ENCODE data around the gene SAP130. TPM values are rescaled to one million over a fixed set of nuclear protein-coding genes. Genes with fewer than 3 reads are reported as not detected.

The SAP130 gene
- total RNA-seq, 3 donors from 2014 or later (not counting 1 experiment from before 2014, with no cell fraction given) = 33.6 to 43.7 (median 36.2) TPM

GRCh38 chr2:128069769-128070168 is 41.9 kb upstream of the SAP130 start:
- no peaks in the 10 kb centered on the region for H3K4me1 Mint-ChIP-seq
- H3K27me3 Mint-ChIP-seq (ENCODE audit: low read depth in 2 of 2) = no peaks in the 10 kb centered on the region
- Histone ChIP-seq H3K27me3 (ENCODE audit: control insufficient read depth, insufficient read depth, low read length) (no peaks in the 10 kb centered on the region), H3K4me3 (ENCODE audit: low read length) (no peak overlapping the region), H3K36me3 (ENCODE audit: control insufficient read depth, insufficient read depth, low read length) (no peaks in the 10 kb centered on the region), H3K4me1 (ENCODE audit: control insufficient read depth, insufficient read depth, low read length) (no peaks in the 10 kb centered on the region), H3K27ac (ENCODE audit: low read length) (no peak overlapping the region), H3K9me3 (ENCODE audit: control insufficient read depth, insufficient read depth, low read length) (no peaks in the 10 kb centered on the region)
- 95% methylated on average over 3 of the region's 5 CpGs for WGBS (ENCODE audit: insufficient coverage)
- no peak overlapping the region for H3K27ac Mint-ChIP-seq
- DNase-seq (no peak), ATAC-seq (no peak)
- TF ChIP-seq CTCF (IDR thresholded peaks at IDR 0.05) = no peak
- no peaks in the 10 kb centered on the region for H3K36me3 Mint-ChIP-seq
- no peak overlapping the region for H3K4me3 Mint-ChIP-seq
- no peaks in the 10 kb centered on the region for H3K9me3 Mint-ChIP-seq
- intact Hi-C loops (cut with micrococcal nuclease) = no loop called here

GRCh38 chr2:128064353-128064752 is 36.5 kb upstream of the SAP130 start:
- no peak overlapping the region for H3K4me3 ChIP-seq (ENCODE audit: low read length)
- H3K36me3 ChIP-seq (ENCODE audit: control insufficient read depth, insufficient read depth, low read length) = no peaks in the 10 kb centered on the region
- no peaks in the 10 kb centered on the region for H3K27me3 ChIP-seq (ENCODE audit: control insufficient read depth, insufficient read depth, low read length)
- DNase-seq (no peak), ATAC-seq (no peak)
- intact Hi-C loops (cut with micrococcal nuclease) = no loop called here
- H3K27me3 Mint-ChIP-seq (ENCODE audit: low read depth in 2 of 2) = no peaks in the 10 kb centered on the region
- no peaks in the 10 kb centered on the region for H3K9me3 ChIP-seq (ENCODE audit: control insufficient read depth, insufficient read depth, low read length)
- WGBS (ENCODE audit: insufficient coverage) = 100% methylated on average over 1 of the region's 1 CpG
- H3K4me3 Mint-ChIP-seq = no peak overlapping the region
- no peak overlapping the region for H3K27ac ChIP-seq (ENCODE audit: low read length)
- H3K4me1 ChIP-seq (ENCODE audit: control insufficient read depth, insufficient read depth, low read length) = no peaks in the 10 kb centered on the region
- H3K36me3 Mint-ChIP-seq = no peaks in the 10 kb centered on the region
- peaks cover 0 to 4% of the 10 kb centered on the region in 2 donors for H3K4me1 Mint-ChIP-seq
- no peaks in the 10 kb centered on the region for H3K9me3 Mint-ChIP-seq
- no peak overlapping the region for H3K27ac Mint-ChIP-seq
- TF ChIP-seq CTCF (IDR thresholded peaks at IDR 0.05) = no peak

GRCh38 chr2:128062571-128062970 is 34.7 kb upstream of the SAP130 start:
- ATAC-seq (no peak), DNase-seq (no peak)
- peaks cover 0 to 4% of the 10 kb centered on the region in 2 donors for H3K4me1 Mint-ChIP-seq
- no peak overlapping the region for H3K27ac Mint-ChIP-seq
- H3K27me3 ChIP-seq (ENCODE audit: control insufficient read depth, insufficient read depth, low read length) = no peaks in the 10 kb centered on the region
- 95% methylated on average over 8 of the region's 8 CpGs for WGBS (ENCODE audit: insufficient coverage)
- no peaks in the 10 kb centered on the region for H3K27me3 Mint-ChIP-seq (ENCODE audit: low read depth in 2 of 2)
- H3K9me3 Mint-ChIP-seq = no peaks in the 10 kb centered on the region
- TF ChIP-seq CTCF (IDR thresholded peaks at IDR 0.05) = no peak
- H3K27ac ChIP-seq (ENCODE audit: low read length) = no peak overlapping the region
- H3K36me3 Mint-ChIP-seq = no peaks in the 10 kb centered on the region
- H3K4me1 ChIP-seq (ENCODE audit: control insufficient read depth, insufficient read depth, low read length) = no peaks in the 10 kb centered on the region
- intact Hi-C loops (cut with micrococcal nuclease) = no loop called here
- H3K36me3 ChIP-seq (ENCODE audit: control insufficient read depth, insufficient read depth, low read length) = no peaks in the 10 kb centered on the region
- H3K4me3 Mint-ChIP-seq = no peak overlapping the region
- H3K9me3 ChIP-seq (ENCODE audit: control insufficient read depth, insufficient read depth, low read length) = no peaks in the 10 kb centered on the region
- H3K4me3 ChIP-seq (ENCODE audit: low read length) = no peak overlapping the region

GRCh38 chr2:128058114-128058513 is 30.3 kb upstream of the SAP130 start:
- ATAC-seq (no peak), DNase-seq (no peak)
- Histone ChIP-seq H3K4me1 (ENCODE audit: control insufficient read depth, insufficient read depth, low read length) (no peaks in the 10 kb centered on the region), H3K9me3 (ENCODE audit: control insufficient read depth, insufficient read depth, low read length) (no peaks in the 10 kb centered on the region), H3K4me3 (ENCODE audit: low read length) (no peak overlapping the region), H3K36me3 (ENCODE audit: control insufficient read depth, insufficient read depth, low read length) (no peaks in the 10 kb centered on the region), H3K27ac (ENCODE audit: low read length) (no peak overlapping the region), H3K27me3 (ENCODE audit: control insufficient read depth, insufficient read depth, low read length) (peaks cover 2% of the 10 kb centered on the region)
- no peaks in the 10 kb centered on the region for H3K36me3 Mint-ChIP-seq
- no peak overlapping the region for H3K4me3 Mint-ChIP-seq
- intact Hi-C loops (cut with micrococcal nuclease) = no loop called here
- TF ChIP-seq CTCF (IDR thresholded peaks at IDR 0.05) = no peak
- H3K9me3 Mint-ChIP-seq = no peaks in the 10 kb centered on the region
- H3K27ac Mint-ChIP-seq = no peak overlapping the region
- peaks cover 0 to 5% of the 10 kb centered on the region in 2 donors for H3K27me3 Mint-ChIP-seq (ENCODE audit: low read depth in 2 of 2)
- H3K4me1 Mint-ChIP-seq = peaks cover 0 to under 1% of the 10 kb centered on the region in 2 donors
- WGBS (ENCODE audit: insufficient coverage) = 94% methylated on average over 1 of the region's 2 CpGs

Data from natural killer cell (primary cell).